Measurements from ENCODE around the gene ZNF785. TPM values are rescaled to one million over a fixed set of nuclear protein-coding genes. Genes with fewer than 3 reads are reported as not detected.

ZNF785 gene
- total and polyA plus RNA-seq, 2 of the 13 experiments (the other 11 are each of a cell fraction or from before 2014, with no cell fraction given), result 0.01 TPM; not detected in 1

DNA sequence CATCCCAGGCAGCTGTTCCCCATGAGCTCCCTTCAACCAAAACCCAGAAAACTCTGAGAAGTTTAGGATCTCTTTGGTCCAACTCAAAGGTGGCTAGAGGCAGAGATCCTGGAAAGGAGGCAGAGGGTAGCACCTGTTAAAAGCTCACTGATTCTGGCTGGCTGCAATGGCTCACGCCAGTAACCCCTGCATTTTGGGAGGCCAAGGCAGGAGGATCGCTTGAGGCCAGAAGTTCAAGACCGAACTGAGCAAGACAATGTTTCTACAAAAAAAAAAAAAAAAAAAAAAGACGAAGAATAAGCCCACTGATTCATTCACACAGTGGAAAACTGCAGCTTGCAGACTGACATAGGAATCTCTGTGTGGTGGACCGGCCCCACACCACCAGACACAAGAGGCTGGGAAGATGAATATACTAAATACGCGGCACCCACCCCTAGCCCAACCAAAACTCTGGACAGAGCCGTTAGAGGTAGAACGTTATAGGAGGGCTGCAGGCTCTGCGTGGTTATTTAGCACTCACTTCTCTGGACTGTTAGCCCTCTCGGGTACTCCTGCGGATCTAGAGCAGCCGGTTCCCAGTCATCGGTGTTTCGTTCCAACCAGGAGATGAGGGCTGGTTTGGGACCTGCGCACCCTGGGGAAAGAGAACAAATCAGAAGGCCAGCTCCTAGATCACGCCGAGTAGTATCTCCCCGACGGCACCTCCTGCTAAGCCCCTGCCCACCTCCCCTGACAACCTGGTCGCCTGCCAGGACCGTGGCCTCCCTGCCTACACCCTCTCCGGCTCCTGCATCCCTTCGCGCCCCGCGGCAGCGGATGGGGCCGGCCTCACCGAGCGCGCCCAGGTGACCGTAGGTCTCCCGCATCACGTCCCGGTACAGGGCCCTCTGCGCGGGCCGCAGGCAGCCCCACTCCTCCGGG lies 23.8 kb upstream of the ZNF785 start (continued):
- TF ChIP-seq, protein P1, sequence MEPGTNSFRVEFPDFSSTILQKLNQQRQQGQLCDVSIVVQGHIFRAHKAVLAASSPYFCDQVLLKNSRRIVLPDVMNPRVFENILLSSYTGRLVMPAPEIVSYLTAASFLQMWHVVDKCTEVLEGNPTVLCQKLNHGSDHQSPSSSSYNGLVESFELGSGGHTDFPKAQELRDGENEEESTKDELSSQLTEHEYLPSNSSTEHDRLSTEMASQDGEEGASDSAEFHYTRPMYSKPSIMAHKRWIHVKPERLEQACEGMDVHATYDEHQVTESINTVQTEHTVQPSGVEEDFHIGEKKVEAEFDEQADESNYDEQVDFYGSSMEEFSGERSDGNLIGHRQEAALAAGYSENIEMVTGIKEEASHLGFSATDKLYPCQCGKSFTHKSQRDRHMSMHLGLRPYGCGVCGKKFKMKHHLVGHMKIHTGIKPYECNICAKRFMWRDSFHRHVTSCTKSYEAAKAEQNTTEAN (CRISPR knock-in tag; conservative IDR thresholded peaks at IDR 0.05), result no peak
- TF ChIP-seq CCDC6 (CRISPR knock-in tag; IDR thresholded peaks at IDR 0.05) (no peak), ZNF549 (CRISPR knock-in tag; IDR thresholded peaks at IDR 0.05) (no peak; the same call in 1 of the 2 replicates), ZFP82 (CRISPR knock-in tag; IDR thresholded peaks at IDR 0.05; ENCODE audit: borderline replicate concordance) (no peak), STAG1 (CRISPR knock-in tag; IDR thresholded peaks at IDR 0.05) (no peak), RORA (CRISPR knock-in tag; IDR thresholded peaks at IDR 0.05) (no peak), ZNF264 (CRISPR knock-in tag; IDR thresholded peaks at IDR 0.05) (no peak), SIX1 (CRISPR knock-in tag; IDR thresholded peaks at IDR 0.05; ENCODE audit: borderline replicate concordance) (no peak), ZFP1 (CRISPR knock-in tag; IDR thresholded peaks at IDR 0.05) (no peak), MAFF (IDR thresholded peaks at IDR 0.05; ENCODE audit: low read depth, low read length) (no peak), DMAP1 (CRISPR knock-in tag; IDR thresholded peaks at IDR 0.05) (no peak), ZNF563 (CRISPR knock-in tag; IDR thresholded peaks at IDR 0.05) (no peak), HMGA1 (CRISPR knock-in tag; conservative IDR thresholded peaks at IDR 0.05) (no peak), ATM (IDR thresholded peaks at IDR 0.05; ENCODE audit: borderline replicate concordance) (no peak), MTA3 (CRISPR knock-in tag; IDR thresholded peaks at IDR 0.05) (no peak), MTF2 (CRISPR knock-in tag; IDR thresholded peaks at IDR 0.05; ENCODE audit: borderline replicate concordance) (peak; percentile 59; the same call in 1 of the 2 replicates), NFE2L2 (IDR thresholded peaks at IDR 0.05; ENCODE audit: low read length) (no peak), NFATC3 (CRISPR knock-in tag; IDR thresholded peaks at IDR 0.05) (no peak; the same call in 1 of the 2 replicates), KDM2A (CRISPR knock-in tag; IDR thresholded peaks at IDR 0.05; ENCODE audit: borderline replicate concordance, low read depth) (no peak), CREM (IDR thresholded peaks at IDR 0.05) (no peak), CREM (CRISPR knock-in tag; IDR thresholded peaks at IDR 0.05) (no peak), SALL1 (CRISPR knock-in tag; IDR thresholded peaks at IDR 0.05) (no peak; the same call in 1 of the 2 replicates)
- TF ChIP-seq, protein P2, sequence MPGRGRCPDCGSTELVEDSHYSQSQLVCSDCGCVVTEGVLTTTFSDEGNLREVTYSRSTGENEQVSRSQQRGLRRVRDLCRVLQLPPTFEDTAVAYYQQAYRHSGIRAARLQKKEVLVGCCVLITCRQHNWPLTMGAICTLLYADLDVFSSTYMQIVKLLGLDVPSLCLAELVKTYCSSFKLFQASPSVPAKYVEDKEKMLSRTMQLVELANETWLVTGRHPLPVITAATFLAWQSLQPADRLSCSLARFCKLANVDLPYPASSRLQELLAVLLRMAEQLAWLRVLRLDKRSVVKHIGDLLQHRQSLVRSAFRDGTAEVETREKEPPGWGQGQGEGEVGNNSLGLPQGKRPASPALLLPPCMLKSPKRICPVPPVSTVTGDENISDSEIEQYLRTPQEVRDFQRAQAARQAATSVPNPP (CRISPR knock-in tag; IDR thresholded peaks at IDR 0.05), result no peak
- TF ChIP-seq, protein P3, sequence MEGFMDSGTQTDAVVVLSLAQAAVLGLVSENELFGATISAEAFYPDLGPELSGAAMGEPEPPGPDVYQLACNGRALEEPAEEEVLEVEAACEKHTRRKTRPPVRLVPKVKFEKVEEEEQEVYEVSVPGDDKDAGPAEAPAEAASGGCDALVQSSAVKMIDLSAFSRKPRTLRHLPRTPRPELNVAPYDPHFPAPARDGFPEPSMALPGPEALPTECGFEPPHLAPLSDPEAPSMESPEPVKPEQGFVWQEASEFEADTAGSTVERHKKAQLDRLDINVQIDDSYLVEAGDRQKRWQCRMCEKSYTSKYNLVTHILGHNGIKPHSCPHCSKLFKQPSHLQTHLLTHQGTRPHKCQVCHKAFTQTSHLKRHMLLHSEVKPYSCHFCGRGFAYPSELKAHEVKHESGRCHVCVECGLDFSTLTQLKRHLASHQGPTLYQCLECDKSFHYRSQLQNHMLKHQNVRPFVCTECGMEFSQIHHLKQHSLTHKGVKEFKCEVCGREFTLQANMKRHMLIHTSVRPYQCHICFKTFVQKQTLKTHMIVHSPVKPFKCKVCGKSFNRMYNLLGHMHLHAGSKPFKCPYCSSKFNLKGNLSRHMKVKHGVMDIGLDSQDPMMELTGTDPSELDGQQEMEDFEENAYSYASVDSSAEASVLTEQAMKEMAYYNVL (CRISPR knock-in tag; IDR thresholded peaks at IDR 0.05; ENCODE audit: borderline replicate concordance), result no peak
- TF ChIP-seq, protein P4, sequence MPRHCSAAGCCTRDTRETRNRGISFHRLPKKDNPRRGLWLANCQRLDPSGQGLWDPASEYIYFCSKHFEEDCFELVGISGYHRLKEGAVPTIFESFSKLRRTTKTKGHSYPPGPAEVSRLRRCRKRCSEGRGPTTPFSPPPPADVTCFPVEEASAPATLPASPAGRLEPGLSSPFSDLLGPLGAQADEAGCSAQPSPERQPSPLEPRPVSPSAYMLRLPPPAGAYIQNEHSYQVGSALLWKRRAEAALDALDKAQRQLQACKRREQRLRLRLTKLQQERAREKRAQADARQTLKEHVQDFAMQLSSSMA (CRISPR knock-in tag; IDR thresholded peaks at IDR 0.05), result no peak
- TF ChIP-seq, protein P5, sequence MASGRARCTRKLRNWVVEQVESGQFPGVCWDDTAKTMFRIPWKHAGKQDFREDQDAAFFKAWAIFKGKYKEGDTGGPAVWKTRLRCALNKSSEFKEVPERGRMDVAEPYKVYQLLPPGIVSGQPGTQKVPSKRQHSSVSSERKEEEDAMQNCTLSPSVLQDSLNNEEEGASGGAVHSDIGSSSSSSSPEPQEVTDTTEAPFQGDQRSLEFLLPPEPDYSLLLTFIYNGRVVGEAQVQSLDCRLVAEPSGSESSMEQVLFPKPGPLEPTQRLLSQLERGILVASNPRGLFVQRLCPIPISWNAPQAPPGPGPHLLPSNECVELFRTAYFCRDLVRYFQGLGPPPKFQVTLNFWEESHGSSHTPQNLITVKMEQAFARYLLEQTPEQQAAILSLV (CRISPR knock-in tag; IDR thresholded peaks at IDR 0.05; ENCODE audit: borderline replicate concordance), result no peak
